H1 (cell line): ENCODE measurements around the gene BBIP1. TPM values are rescaled to one million over a fixed set of nuclear protein-coding genes. Genes with fewer than 3 reads are reported as not detected.

ENCODE experiments used
- CTCF ChIA-PET: fragments of 300-600 bp; sonication (Branson Sonifier 250); formaldehyde crosslinking; loops from one replicate; lab custom pipeline; 2021; ENCODE audit not compliant: partially characterized antibody; lab: Charles Lee
- POLR2A ChIA-PET: fragments of 300-600 bp; sonication (Branson Sonifier 250); formaldehyde crosslinking; loops from one replicate; lab custom pipeline; 2021; ENCODE audit warnings: inconsistent platforms; ENCODE audit not compliant: partially characterized antibody; lab: Charles Lee
- DNase-seq, 2 experiments: peaks; one replicate each; pipeline versions ENCODE4 v3.0.0 to v3.0.0-alpha.2; 2010 to 2022; ENCODE audit warnings: low spot score in 2 of 2, low read depth in 1 of 2, mixed read lengths in 1 of 2
- FAIRE-seq: peaks from 2 replicates; lab custom pipeline; 2011; peaks lifted over from hg19 to GRCh38; lab: Jason Lieb, UNC
- H2AFZ ChIP-seq: 2 replicates; pipeline ENCODE4 v1.8.1; 2012; ENCODE audit warnings: low read length, inconsistent platforms
- H2AK5ac ChIP-seq: 2 replicates; pipeline ENCODE4 v1.6.1; 2013; ENCODE audit warnings: low read depth, low read length
- H2BK120ac ChIP-seq: replicated peaks from 2 replicates; pipeline ENCODE3; 2013; ENCODE audit warnings: low read depth, low read length, inconsistent platforms
- H2BK12ac ChIP-seq: 2 replicates; pipeline ENCODE4 v1.6.1; 2013; ENCODE audit warnings: low read depth, low read length
- H2BK15ac ChIP-seq: 2 replicates; pipeline ENCODE4 v1.6.1; 2013; ENCODE audit warnings: low read length
- H2BK20ac ChIP-seq: 2 replicates; pipeline ENCODE4 v1.6.1; 2013; ENCODE audit warnings: low read length
- H2BK5ac ChIP-seq: 2 replicates; pipeline ENCODE4 v1.6.1; 2013; ENCODE audit warnings: low read depth, low read length
- H3K14ac ChIP-seq: 2 replicates; pipeline ENCODE4 v1.6.1; 2013; ENCODE audit warnings: inconsistent platforms; ENCODE audit not compliant: insufficient read length
- H3K18ac ChIP-seq: 2 replicates; pipeline ENCODE4 v1.6.1; 2013; ENCODE audit warnings: low read length; ENCODE audit errors: extremely low read depth
- H3K23ac ChIP-seq: 2 replicates; pipeline ENCODE4 v1.6.1; 2013; ENCODE audit warnings: inconsistent platforms; ENCODE audit not compliant: insufficient read length
- H3K23me2 ChIP-seq: 2 replicates; pipeline ENCODE4 v1.6.1; 2013; ENCODE audit warnings: low read depth, low read length
- H3K27ac ChIP-seq: 2 replicates; pipeline ENCODE4 v1.6.1; 2011; ENCODE audit warnings: low read depth, low read length, inconsistent platforms
- H3K27me3 ChIP-seq, 4 experiments: replicated peaks in 1 of 4; 1 replicate in 1 of 4; 2 replicates in 3 of 4; pipeline versions ENCODE4 v1.6.1 to v1.8.1; 2011 to 2013; ENCODE audit warnings: low read length in 3 of 4, mild to moderate bottlenecking in 3 of 4, inconsistent platforms in 2 of 4, mixed read lengths in 2 of 4, moderate library complexity in 1 of 4; ENCODE audit not compliant: control insufficient read depth in 3 of 4, insufficient read depth in 3 of 4; ENCODE audit errors: extremely low read depth in 1 of 4
- H3K36me3 ChIP-seq, 4 experiments: 2 replicates each; pipeline versions ENCODE4 v1.6.1 to v1.8.1; 2011 to 2013; ENCODE audit warnings: mild to moderate bottlenecking in 4 of 4, low read length in 3 of 4, moderate library complexity in 2 of 4, control low read depth in 1 of 4, inconsistent platforms in 1 of 4; ENCODE audit not compliant: insufficient read depth in 4 of 4, control insufficient read depth in 2 of 4
- H3K4ac ChIP-seq: replicated peaks from 2 replicates; pipeline ENCODE3; 2013; ENCODE audit warnings: low read length, low read depth, mixed read lengths, inconsistent platforms; ENCODE audit not compliant: insufficient read length
- H3K4me1 ChIP-seq, 4 experiments: replicated peaks in 1 of 4; 1 replicate in 1 of 4; 2 replicates in 3 of 4; pipeline versions ENCODE4 v1.6.1 to v1.8.1; 2011 to 2013; ENCODE audit warnings: low read length in 3 of 4, inconsistent platforms in 2 of 4, mixed read lengths in 1 of 4; ENCODE audit not compliant: insufficient read depth in 4 of 4, control insufficient read depth in 3 of 4
- H3K4me2 ChIP-seq, 2 experiments: 2 replicates each; pipeline versions ENCODE4 v1.6.1 to v1.8.1; 2011 to 2013; ENCODE audit warnings: low read depth in 2 of 2, low read length in 2 of 2, control low read depth in 1 of 2, inconsistent platforms in 1 of 2, mild to moderate bottlenecking in 1 of 2; ENCODE audit not compliant: insufficient read depth in 1 of 2
- H3K4me3 ChIP-seq, 4 experiments: fragments of 200-600, 300-600 bp in 1 of 4; sonication (generic), shearing (Covaris generic), sonication (Bioruptor Twin) in 1 of 4; 2 replicates each; pipeline versions ENCODE4 v1.5.1 to v1.8.1; 2011 to 2016; ENCODE audit warnings: low read length in 4 of 4, low read depth in 3 of 4, control low read depth in 2 of 4, inconsistent platforms in 2 of 4, mild to moderate bottlenecking in 2 of 4, mixed read lengths in 1 of 4, moderate library complexity in 1 of 4; ENCODE audit not compliant: insufficient read depth in 2 of 4; ENCODE audit errors: extremely low read depth in 1 of 4
- H3K56ac ChIP-seq: replicated peaks from 2 replicates; pipeline ENCODE3; 2013; ENCODE audit warnings: low read depth, mild to moderate bottlenecking, mixed read lengths, low read length, inconsistent platforms; ENCODE audit not compliant: insufficient read length
- H3K79me1 ChIP-seq: 2 replicates; pipeline ENCODE4 v1.6.1; 2013; ENCODE audit warnings: low read depth, low read length, control low read depth
- H3K79me2 ChIP-seq, 2 experiments: 2 replicates each; pipeline versions ENCODE4 v1.6.1 to v1.8.1; 2012 to 2013; ENCODE audit warnings: low read length in 2 of 2, mild to moderate bottlenecking in 2 of 2, inconsistent platforms in 1 of 2; ENCODE audit not compliant: insufficient read depth in 2 of 2, control insufficient read depth in 1 of 2
- H3K9ac ChIP-seq, 4 experiments: replicated peaks in 1 of 4; 1 replicate in 1 of 4; 2 replicates in 3 of 4; pipeline versions ENCODE4 v1.6.1 to v1.8.1; 2011 to 2013; ENCODE audit warnings: low read depth in 3 of 4, low read length in 3 of 4, control low read depth in 2 of 4, mild to moderate bottlenecking in 2 of 4, moderate library complexity in 2 of 4, inconsistent platforms in 1 of 4; ENCODE audit errors: extremely low read depth in 1 of 4
- H3K9me3 ChIP-seq, 2 experiments: 2 replicates each; pipeline versions ENCODE4 v1.6.1 to v1.8.1; 2012 to 2013; ENCODE audit warnings: mild to moderate bottlenecking in 2 of 2, moderate library complexity in 2 of 2, control low read depth in 1 of 2, inconsistent platforms in 1 of 2, low read depth in 1 of 2, low read length in 1 of 2, mixed read lengths in 1 of 2; ENCODE audit not compliant: insufficient read depth in 2 of 2
- H4K20me1 ChIP-seq, 2 experiments: replicated peaks in 1 of 2; 2 replicates each; pipeline versions ENCODE3 to v1.8.1; 2011 to 2013; ENCODE audit warnings: inconsistent platforms in 2 of 2, low read length in 2 of 2, mild to moderate bottlenecking in 1 of 2; ENCODE audit not compliant: insufficient read depth in 2 of 2, control insufficient read depth in 1 of 2
- H4K5ac ChIP-seq: 2 replicates; pipeline ENCODE4 v1.6.1; 2013; ENCODE audit warnings: low read length, low read depth, mixed read lengths, inconsistent platforms; ENCODE audit not compliant: insufficient read length
- H4K8ac ChIP-seq: 2 replicates; pipeline ENCODE4 v1.8.0; 2013; ENCODE audit warnings: mild to moderate bottlenecking, moderate library complexity, low read length, inconsistent platforms; ENCODE audit not compliant: insufficient read depth; ENCODE audit errors: extremely low read depth
- H4K91ac ChIP-seq: replicated peaks from 2 replicates; pipeline ENCODE3; 2013; ENCODE audit warnings: low read length, mixed read lengths, inconsistent platforms; ENCODE audit not compliant: insufficient read length
- CBX5 ChIP-seq: fragments of 300-800, 300-1000 bp; sonication (generic); IDR thresholded peaks from 2 replicates; pipeline ENCODE4 v1.7.1; 2016; ENCODE audit warnings: antibody characterized with exemption, low read length, low read depth
- CBX8 ChIP-seq: fragments of 300-800, 300-1000 bp; sonication (generic); IDR thresholded peaks from 2 replicates; pipeline ENCODE4 v1.7.1; 2016; ENCODE audit warnings: low read depth, low read length, borderline replicate concordance
- CHD1 ChIP-seq: IDR thresholded peaks from 2 replicates; pipeline ENCODE4 v1.6.1; 2012; ENCODE audit warnings: low read depth, low read length, improper control_type of control experiment
- EGR1 ChIP-seq: IDR thresholded peaks from 2 replicates; pipeline ENCODE4 v1.6.1; 2011; ENCODE audit warnings: low read depth, low read length, borderline replicate concordance
- EP300 ChIP-seq, 2 experiments: IDR thresholded peaks; 1 replicate in 1 of 2; 2 replicates in 1 of 2; pipeline ENCODE4 v1.6.1; 2011 to 2012; ENCODE audit warnings: low read depth in 2 of 2, low read length in 2 of 2, mild to moderate bottlenecking in 2 of 2, borderline replicate concordance in 1 of 2, inconsistent platforms in 1 of 2, moderate library complexity in 1 of 2
- EZH2 ChIP-seq: fragments of 200-600 bp; sonication (generic); IDR thresholded peaks from 2 replicates; pipeline ENCODE4 v1.7.1; 2012; ENCODE audit warnings: low read depth, mild to moderate bottlenecking, moderate library complexity, low read length, inconsistent platforms; ENCODE audit not compliant: severe bottlenecking
- GABPA ChIP-seq: IDR thresholded peaks from 2 replicates; pipeline ENCODE4 v1.6.1; 2011; ENCODE audit warnings: mild to moderate bottlenecking, low read length, moderate library complexity, borderline replicate concordance; ENCODE audit not compliant: insufficient read depth
- NRF1 ChIP-seq: IDR thresholded peaks from 2 replicates; pipeline ENCODE4 v1.6.1; 2011; ENCODE audit warnings: mild to moderate bottlenecking, low read depth, low read length, improper control_type of control experiment
- POLR2AphosphoS5 ChIP-seq: IDR thresholded peaks from 2 replicates; pipeline ENCODE4 v1.6.1; 2011; ENCODE audit warnings: low read depth, low read length
- SUZ12 ChIP-seq: fragments of 200-600 bp; sonication (generic); IDR thresholded peaks from 2 replicates; pipeline ENCODE4 v1.6.1; 2012; ENCODE audit warnings: mild to moderate bottlenecking, inconsistent platforms, low read length, moderate library complexity, mixed read lengths
- TCF12 ChIP-seq: IDR thresholded peaks from 2 replicates; pipeline ENCODE4 v1.6.1; 2011; ENCODE audit warnings: low read depth, mild to moderate bottlenecking, low read length
- WGBS, 2 experiments: shearing (Covaris generic) in 1 of 2; methylation state at CpG; one replicate each; pipeline versions ENCODE4 v1.1.6 to v1.1.7; 2013 to 2015; ENCODE audit warnings: low lambda C conversion rate in 2 of 2, mixed read lengths in 2 of 2, inconsistent platforms in 1 of 2, low coverage in 1 of 2, missing lambda C conversion rate in 1 of 2; ENCODE audit not compliant: insufficient replicate concordance in 2 of 2, insufficient coverage in 1 of 2, insufficient read length in 1 of 2; ENCODE audit errors: extremely low coverage in 1 of 2, missing lambda C conversion rate in 1 of 2; 5-methylcytosine and 5-hydroxymethylcytosine counted together
- polyA plus RNA-seq, 7 experiments: library from polyadenylated mRNA; depleted of rRNA in 3 of 7; stranded (reverse) in 5 of 7; unstranded in 2 of 7; fragments of >200 nt in 5 of 7; fragments of 200-250 nt in 2 of 7; gene quantifications; 1 replicate in 5 of 7; 2 replicates in 1 of 7; 4 replicates in 1 of 7; pipeline versions ENCODE4 v1.2.1 to v1.2.3, GENCODE V29; 2011 to 2013; ENCODE audit warnings: missing spikeins in 2 of 7, mixed read lengths in 2 of 7
- total RNA-seq: library from RNA; stranded (reverse); fragmentation: NEBNext Ultra II Directional; extraction: Animal tissue kit (Norgen Biotek cat#: 25700); gene quantifications from 2 replicates; pipeline ENCODE4 v1.2.1, GENCODE V29; 2021

BBIP1 gene
- total and polyA plus RNA-seq, 2 of the 8 experiments (the other 6 are each of a cell fraction or from before 2014, with no cell fraction given): 8.8 to 19.6 TPM

GRCh38 chr10:110881905-110882304 lies 37.1 kb downstream of the BBIP1 start:
- TF ChIP-seq NRF1: no peak
- no peak for TF ChIP-seq POLR2AphosphoS5
- TF ChIP-seq CBX8: no peak
- no peak for TF ChIP-seq GABPA
- no peak for TF ChIP-seq TCF12
- no peak for TF ChIP-seq SUZ12
- no peak for TF ChIP-seq EP300 (IDR thresholded peaks at IDR 0.05; ENCODE audit: borderline replicate concordance in 1 of 2, low read depth in 2 of 2, low read length in 2 of 2)
- TF ChIP-seq EZH2: no peak
- TF ChIP-seq EGR1: no peak
- no peak for TF ChIP-seq CHD1
- no peak for TF ChIP-seq CBX5
- Histone ChIP-seq H3K23me2 (no peaks in the 10 kb centered on the region), H3K4ac (no peak overlapping the region), H2BK5ac (no peak overlapping the region), H3K14ac (no peak overlapping the region), H3K79me1 (no peaks in the 10 kb centered on the region; the same call in 1 of the 2 replicates), H3K23ac (no peak overlapping the region), H3K18ac (no peak overlapping the region), H3K4me1 (no peaks in the 10 kb centered on the region), H2BK15ac (no peak overlapping the region), H2AK5ac (no peak overlapping the region), H3K9ac (no peak overlapping the region), H4K5ac (no peak overlapping the region), H2BK20ac (no peak overlapping the region), H4K91ac (no peak overlapping the region), H2BK12ac (no peak overlapping the region), H3K27me3 (no peaks in the 10 kb centered on the region), H2BK120ac (no peak overlapping the region), H4K20me1 (peaks cover 0 to 2% of the 10 kb centered on the region in 2 experiments), H3K36me3 (peaks cover 0 to 26% (median 3%) of the 10 kb centered on the region in 4 experiments; a peak in 2 of 8 replicates), H3K79me2 (no peaks in the 10 kb centered on the region), H3K4me2 (no peak overlapping the region), H4K8ac (no peak overlapping the region), H3K56ac (no peak overlapping the region), H3K27ac (no peak overlapping the region), H3K9me3 (no peaks in the 10 kb centered on the region), H3K4me3 (no peak overlapping the region), H2AFZ (no peak overlapping the region)
- DNase-seq (no peak), FAIRE-seq (no peak)
- whole genome bisulfite sequencing, 2 experiments: 82% methylated on average over 4 of the region's 4 CpGs; no CpG with 5 or more reads in 1 of the 2 experiments
- ChIA-PET CTCF (interaction anchor here (0.7 to 1.3 kb wide), 2 partner anchors 119 to 136 kb away, joined by 3 read pairs; no protein-coding TSS in a partner anchor), POLR2A (interaction anchor here (0.9 kb wide), 1 partner anchor 10 kb away, joined by 4 read pairs; the partner anchor contains the start of gene PDCD4)
